ENCODE results near the gene BDKRB1. TPM values are rescaled to one million over a fixed set of nuclear protein-coding genes. Genes with fewer than 3 reads are reported as not detected.

Gene BDKRB1
- total and polyA plus RNA-seq, 9 of the 15 experiments (the other 6 are each of a cell fraction or from before 2014, with no cell fraction given): 0.06 to 0.23 (median 0.09) TPM; not detected in 1

DNA sequence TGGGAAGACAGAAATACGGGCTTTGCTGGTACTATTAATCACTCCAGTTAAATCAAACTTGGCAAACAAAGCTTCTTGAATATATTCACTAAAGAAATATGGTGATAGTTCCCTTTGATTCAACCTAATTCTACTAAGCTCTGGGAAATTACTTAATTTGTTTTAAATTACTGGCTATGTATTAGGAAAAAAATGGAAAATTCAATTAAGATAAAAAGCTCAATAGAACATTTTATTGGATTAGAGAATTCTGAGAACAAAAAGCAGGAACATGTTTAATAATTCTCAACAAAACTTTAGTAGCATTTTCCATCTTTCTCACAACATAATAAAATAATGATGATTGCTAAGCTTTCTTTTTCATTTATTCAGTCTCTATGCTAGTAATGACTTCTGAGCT lies 30.2 kb downstream of the BDKRB1 start (continued):
- TF ChIP-seq ZNF785 (CRISPR knock-in tag; IDR thresholded peaks at IDR 0.05): no peak
- TF ChIP-seq ZNF644 (tag; IDR thresholded peaks at IDR 0.05; ENCODE audit: low read depth): no peak
- no peak for TF ChIP-seq TCF7 (IDR thresholded peaks at IDR 0.05; ENCODE audit: borderline replicate concordance)
- TF ChIP-seq, protein P1, sequence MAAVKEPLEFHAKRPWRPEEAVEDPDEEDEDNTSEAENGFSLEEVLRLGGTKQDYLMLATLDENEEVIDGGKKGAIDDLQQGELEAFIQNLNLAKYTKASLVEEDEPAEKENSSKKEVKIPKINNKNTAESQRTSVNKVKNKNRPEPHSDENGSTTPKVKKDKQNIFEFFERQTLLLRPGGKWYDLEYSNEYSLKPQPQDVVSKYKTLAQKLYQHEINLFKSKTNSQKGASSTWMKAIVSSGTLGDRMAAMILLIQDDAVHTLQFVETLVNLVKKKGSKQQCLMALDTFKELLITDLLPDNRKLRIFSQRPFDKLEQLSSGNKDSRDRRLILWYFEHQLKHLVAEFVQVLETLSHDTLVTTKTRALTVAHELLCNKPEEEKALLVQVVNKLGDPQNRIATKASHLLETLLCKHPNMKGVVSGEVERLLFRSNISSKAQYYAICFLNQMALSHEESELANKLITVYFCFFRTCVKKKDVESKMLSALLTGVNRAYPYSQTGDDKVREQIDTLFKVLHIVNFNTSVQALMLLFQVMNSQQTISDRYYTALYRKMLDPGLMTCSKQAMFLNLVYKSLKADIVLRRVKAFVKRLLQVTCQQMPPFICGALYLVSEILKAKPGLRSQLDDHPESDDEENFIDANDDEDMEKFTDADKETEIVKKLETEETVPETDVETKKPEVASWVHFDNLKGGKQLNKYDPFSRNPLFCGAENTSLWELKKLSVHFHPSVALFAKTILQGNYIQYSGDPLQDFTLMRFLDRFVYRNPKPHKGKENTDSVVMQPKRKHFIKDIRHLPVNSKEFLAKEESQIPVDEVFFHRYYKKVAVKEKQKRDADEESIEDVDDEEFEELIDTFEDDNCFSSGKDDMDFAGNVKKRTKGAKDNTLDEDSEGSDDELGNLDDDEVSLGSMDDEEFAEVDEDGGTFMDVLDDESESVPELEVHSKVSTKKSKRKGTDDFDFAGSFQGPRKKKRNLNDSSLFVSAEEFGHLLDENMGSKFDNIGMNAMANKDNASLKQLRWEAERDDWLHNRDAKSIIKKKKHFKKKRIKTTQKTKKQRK (IDR thresholded peaks at IDR 0.05; ENCODE audit: borderline replicate concordance, low read depth, low read length): no peak
- TF ChIP-seq, protein P2, sequence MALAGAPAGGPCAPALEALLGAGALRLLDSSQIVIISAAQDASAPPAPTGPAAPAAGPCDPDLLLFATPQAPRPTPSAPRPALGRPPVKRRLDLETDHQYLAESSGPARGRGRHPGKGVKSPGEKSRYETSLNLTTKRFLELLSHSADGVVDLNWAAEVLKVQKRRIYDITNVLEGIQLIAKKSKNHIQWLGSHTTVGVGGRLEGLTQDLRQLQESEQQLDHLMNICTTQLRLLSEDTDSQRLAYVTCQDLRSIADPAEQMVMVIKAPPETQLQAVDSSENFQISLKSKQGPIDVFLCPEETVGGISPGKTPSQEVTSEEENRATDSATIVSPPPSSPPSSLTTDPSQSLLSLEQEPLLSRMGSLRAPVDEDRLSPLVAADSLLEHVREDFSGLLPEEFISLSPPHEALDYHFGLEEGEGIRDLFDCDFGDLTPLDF (CRISPR knock-in tag; IDR thresholded peaks at IDR 0.05): no peak
- TF ChIP-seq, protein P3, sequence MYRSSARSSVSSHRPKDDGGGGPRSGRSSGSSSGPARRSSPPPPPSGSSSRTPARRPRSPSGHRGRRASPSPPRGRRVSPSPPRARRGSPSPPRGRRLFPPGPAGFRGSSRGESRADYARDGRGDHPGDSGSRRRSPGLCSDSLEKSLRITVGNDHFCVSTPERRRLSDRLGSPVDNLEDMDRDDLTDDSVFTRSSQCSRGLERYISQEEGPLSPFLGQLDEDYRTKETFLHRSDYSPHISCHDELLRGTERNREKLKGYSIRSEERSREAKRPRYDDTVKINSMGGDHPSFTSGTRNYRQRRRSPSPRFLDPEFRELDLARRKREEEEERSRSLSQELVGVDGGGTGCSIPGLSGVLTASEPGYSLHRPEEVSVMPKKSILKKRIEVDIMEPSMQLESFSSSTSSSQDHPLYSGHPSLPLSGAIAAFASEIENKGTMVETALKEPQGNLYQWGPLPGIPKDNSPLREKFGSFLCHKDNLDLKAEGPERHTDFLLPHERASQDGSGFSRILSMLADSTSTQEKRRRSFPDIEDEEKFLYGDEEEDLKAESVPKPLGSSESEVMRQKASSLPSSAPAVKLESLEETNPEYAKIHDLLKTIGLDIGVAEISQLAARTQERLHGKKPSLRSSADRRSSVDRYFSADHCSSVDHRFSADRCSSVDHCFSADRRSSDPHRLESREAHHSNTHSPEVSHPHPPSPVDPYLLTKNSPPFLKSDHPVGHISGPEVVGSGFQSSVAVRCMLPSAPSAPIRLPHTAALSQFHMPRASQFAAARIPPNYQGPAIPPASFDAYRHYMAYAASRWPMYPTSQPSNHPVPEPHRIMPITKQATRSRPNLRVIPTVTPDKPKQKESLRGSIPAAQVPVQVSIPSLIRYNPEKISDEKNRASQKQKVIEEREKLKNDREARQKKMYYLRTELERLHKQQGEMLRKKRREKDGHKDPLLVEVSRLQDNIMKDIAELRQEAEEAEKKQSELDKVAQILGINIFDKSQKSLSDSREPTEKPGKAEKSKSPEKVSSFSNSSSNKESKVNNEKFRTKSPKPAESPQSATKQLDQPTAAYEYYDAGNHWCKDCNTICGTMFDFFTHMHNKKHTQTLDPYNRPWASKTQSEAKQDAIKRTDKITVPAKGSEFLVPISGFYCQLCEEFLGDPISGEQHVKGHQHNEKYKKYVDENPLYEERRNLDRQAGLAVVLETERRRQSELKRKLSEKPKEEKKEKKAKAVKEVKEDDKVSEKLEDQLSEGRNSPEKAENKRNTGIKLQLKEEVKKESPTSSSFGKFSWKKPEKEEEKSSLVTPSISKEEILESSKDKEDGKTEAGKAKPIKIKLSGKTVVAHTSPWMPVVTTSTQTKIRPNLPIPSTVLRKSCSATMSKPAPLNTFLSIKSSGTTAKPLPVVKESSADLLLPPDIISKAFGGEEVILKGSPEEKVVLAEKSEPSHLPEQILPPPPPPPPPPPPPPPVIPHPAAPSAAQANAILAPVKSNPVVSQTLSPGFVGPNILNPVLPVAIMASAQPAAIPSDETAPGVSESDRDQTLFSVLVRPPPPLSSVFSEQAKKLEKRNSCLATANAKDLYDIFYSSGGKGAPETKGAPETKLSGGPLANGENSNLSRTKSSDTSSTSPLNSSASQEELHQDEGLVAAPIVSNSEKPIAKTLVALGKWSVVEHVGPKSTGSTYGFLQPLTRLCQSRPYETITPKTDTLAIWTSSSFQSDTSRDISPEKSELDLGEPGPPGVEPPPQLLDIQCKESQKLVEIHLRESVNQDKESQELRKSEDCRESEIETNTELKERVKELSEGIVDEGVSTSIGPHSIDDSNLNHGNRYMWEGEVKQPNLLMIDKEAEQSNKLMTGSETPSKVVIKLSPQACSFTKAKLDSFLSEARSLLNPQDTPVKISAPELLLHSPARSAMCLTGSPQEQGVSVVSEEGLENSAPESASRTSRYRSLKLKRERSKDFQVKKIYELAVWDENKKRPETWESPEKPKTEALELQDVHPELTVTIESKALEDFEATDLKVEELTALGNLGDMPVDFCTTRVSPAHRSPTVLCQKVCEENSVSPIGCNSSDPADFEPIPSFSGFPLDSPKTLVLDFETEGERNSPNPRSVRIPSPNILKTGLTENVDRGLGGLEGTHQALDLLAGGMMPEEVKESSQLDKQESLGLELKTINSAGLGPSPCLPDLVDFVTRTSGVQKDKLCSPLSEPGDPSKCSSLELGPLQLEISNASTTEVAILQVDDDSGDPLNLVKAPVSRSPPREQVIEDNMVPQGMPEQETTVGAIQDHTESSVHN (IDR thresholded peaks at IDR 0.05; ENCODE audit: borderline replicate concordance in 1 of 2, low read depth in 1 of 2): no peak
- no peak for TF ChIP-seq BRD9 (IDR thresholded peaks at IDR 0.05; ENCODE audit: low read depth, partially characterized antibody)
- TF ChIP-seq MYNN (IDR thresholded peaks at IDR 0.05): no peak
- no peak for TF ChIP-seq MYNN (CRISPR knock-in tag; IDR thresholded peaks at IDR 0.05)
- TF ChIP-seq, protein P4, sequence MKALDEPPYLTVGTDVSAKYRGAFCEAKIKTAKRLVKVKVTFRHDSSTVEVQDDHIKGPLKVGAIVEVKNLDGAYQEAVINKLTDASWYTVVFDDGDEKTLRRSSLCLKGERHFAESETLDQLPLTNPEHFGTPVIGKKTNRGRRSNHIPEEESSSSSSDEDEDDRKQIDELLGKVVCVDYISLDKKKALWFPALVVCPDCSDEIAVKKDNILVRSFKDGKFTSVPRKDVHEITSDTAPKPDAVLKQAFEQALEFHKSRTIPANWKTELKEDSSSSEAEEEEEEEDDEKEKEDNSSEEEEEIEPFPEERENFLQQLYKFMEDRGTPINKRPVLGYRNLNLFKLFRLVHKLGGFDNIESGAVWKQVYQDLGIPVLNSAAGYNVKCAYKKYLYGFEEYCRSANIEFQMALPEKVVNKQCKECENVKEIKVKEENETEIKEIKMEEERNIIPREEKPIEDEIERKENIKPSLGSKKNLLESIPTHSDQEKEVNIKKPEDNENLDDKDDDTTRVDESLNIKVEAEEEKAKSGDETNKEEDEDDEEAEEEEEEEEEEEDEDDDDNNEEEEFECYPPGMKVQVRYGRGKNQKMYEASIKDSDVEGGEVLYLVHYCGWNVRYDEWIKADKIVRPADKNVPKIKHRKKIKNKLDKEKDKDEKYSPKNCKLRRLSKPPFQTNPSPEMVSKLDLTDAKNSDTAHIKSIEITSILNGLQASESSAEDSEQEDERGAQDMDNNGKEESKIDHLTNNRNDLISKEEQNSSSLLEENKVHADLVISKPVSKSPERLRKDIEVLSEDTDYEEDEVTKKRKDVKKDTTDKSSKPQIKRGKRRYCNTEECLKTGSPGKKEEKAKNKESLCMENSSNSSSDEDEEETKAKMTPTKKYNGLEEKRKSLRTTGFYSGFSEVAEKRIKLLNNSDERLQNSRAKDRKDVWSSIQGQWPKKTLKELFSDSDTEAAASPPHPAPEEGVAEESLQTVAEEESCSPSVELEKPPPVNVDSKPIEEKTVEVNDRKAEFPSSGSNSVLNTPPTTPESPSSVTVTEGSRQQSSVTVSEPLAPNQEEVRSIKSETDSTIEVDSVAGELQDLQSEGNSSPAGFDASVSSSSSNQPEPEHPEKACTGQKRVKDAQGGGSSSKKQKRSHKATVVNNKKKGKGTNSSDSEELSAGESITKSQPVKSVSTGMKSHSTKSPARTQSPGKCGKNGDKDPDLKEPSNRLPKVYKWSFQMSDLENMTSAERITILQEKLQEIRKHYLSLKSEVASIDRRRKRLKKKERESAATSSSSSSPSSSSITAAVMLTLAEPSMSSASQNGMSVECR (CRISPR knock-in tag; IDR thresholded peaks at IDR 0.05): no peak
